Measurements from ENCODE around the gene VAPA. TPM values are rescaled to one million over a fixed set of nuclear protein-coding genes. Genes with fewer than 3 reads are reported as not detected.

The VAPA gene
- total and polyA plus RNA-seq, 9 of the 15 experiments (the other 6 are each of a cell fraction or from before 2014, with no cell fraction given): 219 to 902 (median 526) TPM

GRCh38 chr18:9913151-9913525, 678 bp upstream of the VAPA start:
- DNase-seq (ENCODE audit: extremely low read depth in 1 of 4, low spot score in 3 of 4) (no peak), ATAC-seq (no peak), FAIRE-seq (no peak)
- no peaks in the 10 kb centered on the region for H3K27me3 ChIP-seq (ENCODE audit: control insufficient read depth in 2 of 2, insufficient read depth in 2 of 2, low read length in 2 of 2)
- H2AFZ ChIP-seq (ENCODE audit: low read depth, low read length): peak overlapping the region; percentile 99
- ChIA-PET CTCF (ENCODE audit: low intra/inter-chr PET ratio) (no interaction called here), POLR2A (interaction anchor here (0.6 to 3.7 kb wide), 28 partner anchors 8 to 1882 kb away, joined by 3 to 72 read pairs (median 6); partner anchors contain the start of gene TXNDC2)
- peaks cover 25% of the 10 kb centered on the region for H4K20me1 ChIP-seq (replicated peaks; ENCODE audit: control insufficient read depth, insufficient read depth, low read length)
- H3K9me1 ChIP-seq (ENCODE audit: control insufficient read depth, insufficient read depth, low read length): no peaks in the 10 kb centered on the region
- BruUV-seq (replicated peaks): TSS peak; percentile 67
- intact Hi-C loops (cut with micrococcal nuclease): loop anchor here (10.0 kb wide), 1 partner anchor 228 kb away; no protein-coding TSS in a partner anchor
- H3K27ac ChIP-seq (ENCODE audit: extremely low read depth, low read depth, low read length): peak overlapping the region; percentile 97
- H3K79me2 ChIP-seq (ENCODE audit: control insufficient read depth, insufficient read depth, low read length): peaks cover 46% of the 10 kb centered on the region
- peaks cover 20% of the 10 kb centered on the region for H3K36me3 ChIP-seq (ENCODE audit: control insufficient read depth, insufficient read depth, low read length)
- WGBS (ENCODE audit: insufficient coverage, low coverage, missing lambda C conversion rate): 8% methylated on average over 12 of the region's 12 CpGs
- peaks cover 4 to 6% of the 10 kb centered on the region in 2 experiments for H3K4me1 ChIP-seq (replicated peaks in 1 of 2; ENCODE audit: control insufficient read depth in 2 of 2, insufficient read depth in 2 of 2, low read length in 2 of 2)
- H3K9ac ChIP-seq (ENCODE audit: insufficient read depth in 1 of 2, low read depth in 2 of 2, low read length in 2 of 2): peak overlapping the region; percentile 93 to 95
- in situ Hi-C loops (cut with MboI): loop anchor here (10.0 kb wide), 1 partner anchor 898 kb away; no protein-coding TSS in a partner anchor
- peak overlapping the region; percentile 97 for H3K4me2 ChIP-seq (ENCODE audit: insufficient read depth, low read length)
- peaks cover 6% of the 10 kb centered on the region for H3K9me3 ChIP-seq (replicated peaks; ENCODE audit: control insufficient read depth, insufficient read depth, low read depth, low read length)
- H3K4me3 ChIP-seq: peak overlapping the region; percentile 85
- no peak for TF ChIP-seq CREB3L1 (IDR thresholded peaks at IDR 0.05; ENCODE audit: borderline replicate concordance, low read depth)
- TF ChIP-seq, protein P1, sequence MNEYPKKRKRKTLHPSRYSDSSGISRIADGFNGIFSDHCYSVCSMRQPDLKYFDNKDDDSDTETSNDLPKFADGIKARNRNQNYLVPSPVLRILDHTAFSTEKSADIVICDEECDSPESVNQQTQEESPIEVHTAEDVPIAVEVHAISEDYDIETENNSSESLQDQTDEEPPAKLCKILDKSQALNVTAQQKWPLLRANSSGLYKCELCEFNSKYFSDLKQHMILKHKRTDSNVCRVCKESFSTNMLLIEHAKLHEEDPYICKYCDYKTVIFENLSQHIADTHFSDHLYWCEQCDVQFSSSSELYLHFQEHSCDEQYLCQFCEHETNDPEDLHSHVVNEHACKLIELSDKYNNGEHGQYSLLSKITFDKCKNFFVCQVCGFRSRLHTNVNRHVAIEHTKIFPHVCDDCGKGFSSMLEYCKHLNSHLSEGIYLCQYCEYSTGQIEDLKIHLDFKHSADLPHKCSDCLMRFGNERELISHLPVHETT (CRISPR knock-in tag; conservative IDR thresholded peaks at IDR 0.05 in 1 of 2, IDR thresholded peaks at IDR 0.05 in 1 of 2): no peak
- TF ChIP-seq MAFK (IDR thresholded peaks at IDR 0.05; ENCODE audit: low read length): no peak
- 0 out of 4 replicates have a peak, but pooled peaks of 1 of the 2 experiments have one; percentile 12 for TF ChIP-seq MLLT1 (IDR thresholded peaks at IDR 0.05)
- no peak for TF ChIP-seq THRB (CRISPR knock-in tag; conservative IDR thresholded peaks at IDR 0.05)
- 0 out of 2 replicates have a peak, but pooled peaks have one; percentile 16 for TF ChIP-seq FOXM1 (IDR thresholded peaks at IDR 0.05; ENCODE audit: low read depth)
- TF ChIP-seq FOXM1 (CRISPR knock-in tag; IDR thresholded peaks at IDR 0.05; ENCODE audit: low read depth): no peak
- peak; percentile 70; the same call in 1 of the 2 replicates for TF ChIP-seq MTA1 (IDR thresholded peaks at IDR 0.05; ENCODE audit: borderline replicate concordance)
- no peak for TF ChIP-seq ZFP91 (CRISPR knock-in tag; IDR thresholded peaks at IDR 0.05)
- no peak for TF ChIP-seq ZNF436 (CRISPR knock-in tag; IDR thresholded peaks at IDR 0.05)
- TF ChIP-seq PATZ1 (CRISPR knock-in tag; IDR thresholded peaks at IDR 0.05; ENCODE audit: borderline replicate concordance): no peak
- TF ChIP-seq POLR2AphosphoS2 (IDR thresholded peaks at IDR 0.05; ENCODE audit: low read length): no peak
